Activated CD4-positive, CD25-positive, alpha-beta regulatory T cell treated with anti-CD3 and anti-CD28 coated beads, Interleukin-2, amount 50 U/mL, for 16 hours (primary cell): ENCODE results near the gene DES.
A peak's percentile ranks its signal among the peaks of the same experiment; 100 is the strongest.
"Not testable (repeated sequence)": the region's sequence is repeated elsewhere in the genome, so short reads cannot be mapped to it uniquely, and the experiment has no call there.

Experiments
- DNase-seq: peaks from one replicate; pipeline ENCODE4 v3.0.0-alpha.2; 2020; ENCODE audit warnings: low read depth, low spot score

Gene DES

GRCh38 chr2:219418155-219419011 lies at the start of gene DES:
DES (plus strand) TSS chr2:219418377; CDS start chr2:219418463, 86 bp downstream.
- no peak for DNase-seq

- DNase-seq: no peak
Observed at GRCh38 chr2:219368690-219369191, 49.4 kb upstream of the DES start.

GRCh38 chr2:219369447-219369861 lies 48.7 kb upstream of the DES start:
- DNase-seq: no peak

- no peak for DNase-seq
Observed at GRCh38 chr2:219378163-219378851, 39.9 kb upstream of the DES start.

GRCh38 chr2:219380926-219381325 lies 37.3 kb upstream of the DES start:
- no peak for DNase-seq

GRCh38 chr2:219381448-219381847 lies 36.7 kb upstream of the DES start:
- no peak for DNase-seq

- no peak for DNase-seq
Observed at GRCh38 chr2:219384083-219384713, 34.0 kb upstream of the DES start.

- DNase-seq: no peak
Observed at GRCh38 chr2:219384859-219385258, 33.3 kb upstream of the DES start.

- no peak for DNase-seq
Observed at GRCh38 chr2:219385958-219386520, 32.1 kb upstream of the DES start.

- DNase-seq: no peak
Observed at GRCh38 chr2:219386532-219387280, 31.5 kb upstream of the DES start.

GRCh38 chr2:219387306-219388120 lies 30.7 kb upstream of the DES start, which contains the start of gene DNPEP:
DNPEP (minus strand) TSS chr2:219387912; CDS start chr2:219387794, 118 bp downstream.
- DNase-seq: peak; percentile 95

- peak; percentile 95 for DNase-seq
Observed at GRCh38 chr2:219388121-219388906, 29.9 kb upstream of the DES start.

- DNase-seq: no peak
Observed at GRCh38 chr2:219388907-219389156, 29.3 kb upstream of the DES start.

- DNase-seq: no peak
Observed at GRCh38 chr2:219392754-219393153, 25.4 kb upstream of the DES start.

GRCh38 chr2:219395056-219395455 lies 23.1 kb upstream of the DES start:
- DNase-seq: not testable (repeated sequence)

- DNase-seq: no peak
Observed at GRCh38 chr2:219395609-219396008, 22.6 kb upstream of the DES start.

- no peak for DNase-seq
Observed at GRCh38 chr2:219396863-219397457, 21.2 kb upstream of the DES start.

- no peak for DNase-seq
Observed at GRCh38 chr2:219398721-219399363, 19.3 kb upstream of the DES start.
